Large intestine (tissue), 3 donors: Measurements from ENCODE around the gene GUCY2C. TPM values are rescaled to one million over a fixed set of nuclear protein-coding genes. Genes with fewer than 3 reads are reported as not detected.

Experiments
- DNase-seq, 2 donors: peaks; one replicate each; pipeline versions ENCODE4 v3.0.0 to v3.0.0-alpha.2; 2013
- H3K27ac ChIP-seq: one replicate; pipeline ENCODE4 v1.5.1; 2013; ENCODE audit warnings: low read length
- H3K27me3 ChIP-seq: 2 replicates; pipeline ENCODE4 v1.6.1; 2013; ENCODE audit warnings: low read length; ENCODE audit not compliant: control insufficient read depth, insufficient read depth
- H3K36me3 ChIP-seq: 2 replicates; pipeline ENCODE4 v1.6.1; 2013; ENCODE audit warnings: low read length; ENCODE audit not compliant: control insufficient read depth, insufficient read depth
- H3K4me1 ChIP-seq: one replicate; pipeline ENCODE4 v1.6.1; 2013; ENCODE audit warnings: low read length; ENCODE audit not compliant: control insufficient read depth, insufficient read depth
- H3K4me3 ChIP-seq: one replicate; pipeline ENCODE4 v1.5.1; 2013; ENCODE audit warnings: low read length
- H3K9me3 ChIP-seq: one replicate; pipeline ENCODE4 v1.6.1; 2013; ENCODE audit warnings: mild to moderate bottlenecking, low read depth, low read length, moderate library complexity; ENCODE audit not compliant: control insufficient read depth
- WGBS: methylation state at CpG from one replicate; pipeline ENCODE4 v1.1.5; 2013; ENCODE audit warnings: low lambda C conversion rate; ENCODE audit not compliant: insufficient coverage; 5-methylcytosine and 5-hydroxymethylcytosine counted together
- polyA plus RNA-seq: library from polyadenylated mRNA; unstranded; fragments of 120-200 nt; gene quantifications from one replicate; pipeline ENCODE4 v1.2.1, GENCODE V29; 2013

GUCY2C gene
- polyA plus RNA-seq, 1 donor: 126 TPM

GRCh38 chr12:14714437-14714836 is 18.0 kb upstream of the GUCY2C start:
- Histone ChIP-seq H3K9me3 (no peaks in the 10 kb centered on the region), H3K36me3 (no peaks in the 10 kb centered on the region), H3K4me3 (no peak overlapping the region), H3K27me3 (no peaks in the 10 kb centered on the region), H3K27ac (no peak overlapping the region), H3K4me1 (peaks cover 12% of the 10 kb centered on the region)
- no peak for DNase-seq
- no CpG with 5 or more reads among the region's 6 CpGs for WGBS

- WGBS: 67% methylated on average over 1 of the region's 4 CpGs
- H3K4me3 ChIP-seq: no peak overlapping the region
- DNase-seq: peak in 1 of 2 donors; percentile 43
- no peaks in the 10 kb centered on the region for H3K36me3 ChIP-seq
- no peaks in the 10 kb centered on the region for H3K9me3 ChIP-seq
- H3K4me1 ChIP-seq: peaks cover 5% of the 10 kb centered on the region
- H3K27ac ChIP-seq: no peak overlapping the region
- H3K27me3 ChIP-seq: no peaks in the 10 kb centered on the region
Observed at GRCh38 chr12:14710632-14711320, 14.4 kb upstream of the GUCY2C start.

GRCh38 chr12:14701809-14702568 is 5.6 kb upstream of the GUCY2C start:
- no peak for DNase-seq
- no CpG with 5 or more reads among the region's 6 CpGs for WGBS
- no peak overlapping the region for H3K27ac ChIP-seq

GRCh38 chr12:14700935-14701334 is 4.5 kb upstream of the GUCY2C start:
- H3K4me1 ChIP-seq: no peaks in the 10 kb centered on the region
- DNase-seq: no peak
- no peak overlapping the region for H3K27ac ChIP-seq
- H3K36me3 ChIP-seq: no peaks in the 10 kb centered on the region
- H3K27me3 ChIP-seq: no peaks in the 10 kb centered on the region
- no peak overlapping the region for H3K4me3 ChIP-seq
- WGBS: 89% methylated on average over 1 of the region's 4 CpGs
- no peaks in the 10 kb centered on the region for H3K9me3 ChIP-seq

More at GRCh38 chr12:14701809-14702568, 5.6 kb upstream of the GUCY2C start:
- H3K4me3 ChIP-seq: no peak overlapping the region
- no peaks in the 10 kb centered on the region for H3K4me1 ChIP-seq
- H3K27me3 ChIP-seq: no peaks in the 10 kb centered on the region
- H3K36me3 ChIP-seq: no peaks in the 10 kb centered on the region
- no peaks in the 10 kb centered on the region for H3K9me3 ChIP-seq

GRCh38 chr12:14699923-14700322 is 3.5 kb upstream of the GUCY2C start:
- no peak for DNase-seq
- Histone ChIP-seq H3K9me3 (no peaks in the 10 kb centered on the region), H3K36me3 (no peaks in the 10 kb centered on the region), H3K4me3 (no peak overlapping the region), H3K27ac (no peak overlapping the region), H3K27me3 (no peaks in the 10 kb centered on the region), H3K4me1 (no peaks in the 10 kb centered on the region)
- WGBS: no CpG with 5 or more reads among the region's 2 CpGs

- no peaks in the 10 kb centered on the region for H3K36me3 ChIP-seq
- H3K27me3 ChIP-seq: no peaks in the 10 kb centered on the region
- no peak overlapping the region for H3K27ac ChIP-seq
- DNase-seq: no peak
- H3K4me1 ChIP-seq: no peaks in the 10 kb centered on the region
- H3K4me3 ChIP-seq: no peak overlapping the region
- H3K9me3 ChIP-seq: no peaks in the 10 kb centered on the region
Observed at GRCh38 chr12:14698555-14698954, 2.2 kb upstream of the GUCY2C start.

GRCh38 chr12:14695715-14696141 is 671 bp downstream of the GUCY2C start:
- peak; percentile 52 to 69 for DNase-seq
- Histone ChIP-seq H3K9me3 (no peaks in the 10 kb centered on the region), H3K27ac (peak overlapping the region; percentile 90), H3K4me1 (peaks cover 6% of the 10 kb centered on the region), H3K36me3 (no peaks in the 10 kb centered on the region), H3K27me3 (no peaks in the 10 kb centered on the region), H3K4me3 (peak overlapping the region; percentile 59)
- no CpG with 5 or more reads among the region's 5 CpGs for WGBS

GRCh38 chr12:14694970-14695369 is 1.4 kb downstream of the GUCY2C start:
- Histone ChIP-seq H3K4me1 (peaks cover 6% of the 10 kb centered on the region), H3K27me3 (no peaks in the 10 kb centered on the region), H3K27ac (peak overlapping the region; percentile 90), H3K9me3 (no peaks in the 10 kb centered on the region), H3K36me3 (no peaks in the 10 kb centered on the region), H3K4me3 (peak overlapping the region; percentile 59)
- 80% methylated on average over 1 of the region's 3 CpGs for WGBS
- no peak for DNase-seq

- peak overlapping the region; percentile 90 for H3K27ac ChIP-seq
- H3K36me3 ChIP-seq: no peaks in the 10 kb centered on the region
Observed at GRCh38 chr12:14694145-14694714, 2.2 kb downstream of the GUCY2C start.

GRCh38 chr12:14693116-14693515 is 3.3 kb downstream of the GUCY2C start:
- Histone ChIP-seq H3K4me1 (peaks cover 6% of the 10 kb centered on the region), H3K27me3 (no peaks in the 10 kb centered on the region), H3K36me3 (no peaks in the 10 kb centered on the region), H3K27ac (no peak overlapping the region), H3K4me3 (no peak overlapping the region), H3K9me3 (no peaks in the 10 kb centered on the region)
- WGBS: 100% methylated on average over 2 of the region's 5 CpGs
- DNase-seq: no peak

More at GRCh38 chr12:14694145-14694714, 2.2 kb downstream of the GUCY2C start:
- Histone ChIP-seq H3K4me1 (peaks cover 6% of the 10 kb centered on the region), H3K4me3 (peak overlapping the region; percentile 59), H3K27me3 (no peaks in the 10 kb centered on the region), H3K9me3 (no peaks in the 10 kb centered on the region)
- peak in 1 of 2 donors; percentile 55 for DNase-seq
- WGBS: no CpG with 5 or more reads among the region's 3 CpGs
